ENCODE measurements around the gene TAS1R3.

DNA sequence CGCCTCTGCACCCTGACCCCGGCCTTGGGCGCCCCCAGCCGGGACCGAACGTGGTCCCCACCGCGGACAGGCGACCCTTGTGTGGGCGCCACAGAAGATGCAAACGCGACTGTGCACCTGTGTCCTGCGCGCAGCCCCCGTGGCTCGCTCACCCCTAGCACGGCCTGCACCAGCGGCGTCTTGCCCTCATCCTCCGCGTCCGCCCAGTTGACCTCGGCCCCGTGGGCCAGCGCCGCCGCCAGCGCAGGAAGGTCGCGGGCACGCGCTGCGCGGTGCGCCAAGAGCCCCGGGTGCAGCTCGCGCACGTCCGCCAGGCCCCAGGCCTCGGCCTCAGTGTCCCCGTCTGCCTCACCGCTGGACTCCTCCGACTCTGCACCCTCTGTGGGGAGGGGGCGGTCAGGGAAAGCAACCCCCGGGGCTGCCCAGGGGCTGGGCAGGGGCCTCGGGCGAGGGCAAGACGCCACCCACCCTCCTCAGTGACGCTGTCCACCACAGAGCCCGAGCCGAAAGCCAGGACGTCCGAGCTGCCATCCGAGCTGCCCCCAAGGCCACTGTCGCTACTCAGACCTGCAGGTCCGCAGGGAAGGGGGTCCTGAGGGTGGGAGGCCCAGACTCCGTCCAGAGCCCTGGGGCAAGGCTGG is 36.7 kb upstream of the TAS1R3 start:
- TF ChIP-seq, protein P1, sequence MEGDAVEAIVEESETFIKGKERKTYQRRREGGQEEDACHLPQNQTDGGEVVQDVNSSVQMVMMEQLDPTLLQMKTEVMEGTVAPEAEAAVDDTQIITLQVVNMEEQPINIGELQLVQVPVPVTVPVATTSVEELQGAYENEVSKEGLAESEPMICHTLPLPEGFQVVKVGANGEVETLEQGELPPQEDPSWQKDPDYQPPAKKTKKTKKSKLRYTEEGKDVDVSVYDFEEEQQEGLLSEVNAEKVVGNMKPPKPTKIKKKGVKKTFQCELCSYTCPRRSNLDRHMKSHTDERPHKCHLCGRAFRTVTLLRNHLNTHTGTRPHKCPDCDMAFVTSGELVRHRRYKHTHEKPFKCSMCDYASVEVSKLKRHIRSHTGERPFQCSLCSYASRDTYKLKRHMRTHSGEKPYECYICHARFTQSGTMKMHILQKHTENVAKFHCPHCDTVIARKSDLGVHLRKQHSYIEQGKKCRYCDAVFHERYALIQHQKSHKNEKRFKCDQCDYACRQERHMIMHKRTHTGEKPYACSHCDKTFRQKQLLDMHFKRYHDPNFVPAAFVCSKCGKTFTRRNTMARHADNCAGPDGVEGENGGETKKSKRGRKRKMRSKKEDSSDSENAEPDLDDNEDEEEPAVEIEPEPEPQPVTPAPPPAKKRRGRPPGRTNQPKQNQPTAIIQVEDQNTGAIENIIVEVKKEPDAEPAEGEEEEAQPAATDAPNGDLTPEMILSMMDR (IDR thresholded peaks at IDR 0.05) = no peak
- no peak for TF ChIP-seq POLR2A (IDR thresholded peaks at IDR 0.05)

Data from testis (tissue), 2 donors.